ENCODE data around the gene MRAS.

The MRAS gene

GRCh38 chr3:138356730-138357405 lies 8.5 kb downstream of the MRAS start:
- ATAC-seq (ENCODE audit: low read depth) = no peak
- Histone ChIP-seq H3K27me3 (ENCODE audit: insufficient read depth, poor library complexity, severe bottlenecking) (no peaks in the 10 kb centered on the region), H3K36me3 (ENCODE audit: low read depth) (no peaks in the 10 kb centered on the region), H3K4me1 (ENCODE audit: insufficient read depth, poor library complexity, severe bottlenecking) (no peaks in the 10 kb centered on the region), H3K9me3 (ENCODE audit: severe bottlenecking) (no peaks in the 10 kb centered on the region), H3K4me3 (ENCODE audit: severe bottlenecking) (no peak overlapping the region), H3K27ac (ENCODE audit: poor library complexity, severe bottlenecking) (no peak overlapping the region)
- no peak for TF ChIP-seq CTCF (IDR thresholded peaks at IDR 0.05; ENCODE audit: poor library complexity, severe bottlenecking)
- no peak for DNase-seq (ENCODE audit: low spot score)

DNA sequence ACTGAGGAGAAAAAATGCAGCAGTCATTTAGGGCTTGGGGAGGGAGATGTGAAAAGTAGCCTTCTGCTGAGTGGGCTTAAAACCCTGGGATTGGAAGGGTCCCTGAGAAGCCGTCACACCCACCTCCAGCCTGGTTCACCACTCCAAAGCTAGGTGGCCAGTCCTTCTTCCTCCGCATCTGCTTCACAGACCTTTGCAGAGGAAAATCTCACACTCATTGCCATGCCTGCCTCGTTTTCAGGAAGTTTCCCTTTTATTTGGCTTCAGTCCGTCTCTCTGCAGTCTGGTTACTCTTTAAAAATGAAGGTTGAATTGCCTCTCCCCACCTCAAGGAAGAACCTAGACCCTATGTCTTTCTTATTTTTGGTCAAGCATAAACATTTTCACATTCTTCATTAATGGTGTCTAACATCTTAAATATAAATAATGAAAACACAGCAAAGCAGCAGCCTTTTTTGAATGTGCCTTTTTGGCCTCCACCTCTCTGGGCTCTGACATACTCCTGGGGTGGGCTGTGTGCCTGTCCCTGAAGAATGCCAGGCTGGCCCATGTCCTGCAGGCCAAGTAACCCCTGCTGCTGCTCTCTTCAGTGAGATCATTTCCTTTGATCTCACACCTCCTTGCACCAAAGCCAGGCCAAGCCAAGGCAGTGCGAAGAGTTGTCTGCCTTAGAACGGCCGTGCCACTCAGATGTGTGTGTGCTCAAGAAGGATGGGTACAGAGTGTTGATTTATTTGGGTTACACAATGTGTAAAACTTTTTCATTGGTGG lies 11.0 kb downstream of the MRAS start:
- no peaks in the 10 kb centered on the region for H3K4me1 ChIP-seq (ENCODE audit: insufficient read depth, poor library complexity, severe bottlenecking)
- no peak overlapping the region for H3K27ac ChIP-seq (ENCODE audit: poor library complexity, severe bottlenecking)
- ATAC-seq (ENCODE audit: low read depth) (no peak), DNase-seq (ENCODE audit: low spot score) (no peak)
- no peak overlapping the region for H3K4me3 ChIP-seq (ENCODE audit: severe bottlenecking)
- no peaks in the 10 kb centered on the region for H3K27me3 ChIP-seq (ENCODE audit: insufficient read depth, poor library complexity, severe bottlenecking)
- H3K9me3 ChIP-seq (ENCODE audit: severe bottlenecking) = no peaks in the 10 kb centered on the region
- TF ChIP-seq CTCF (IDR thresholded peaks at IDR 0.05; ENCODE audit: poor library complexity, severe bottlenecking) = no peak
- no peaks in the 10 kb centered on the region for H3K36me3 ChIP-seq (ENCODE audit: low read depth)

GRCh38 chr3:138359919-138360868 lies 11.8 kb downstream of the MRAS start:
- DNase-seq (ENCODE audit: low spot score) = no peak
- no peaks in the 10 kb centered on the region for H3K4me1 ChIP-seq (ENCODE audit: insufficient read depth, poor library complexity, severe bottlenecking)
- no peaks in the 10 kb centered on the region for H3K36me3 ChIP-seq (ENCODE audit: low read depth)
- no peak for TF ChIP-seq CTCF (IDR thresholded peaks at IDR 0.05; ENCODE audit: poor library complexity, severe bottlenecking)
- H3K27ac ChIP-seq (ENCODE audit: poor library complexity, severe bottlenecking) = no peak overlapping the region
- ATAC-seq (ENCODE audit: low read depth) = no peak
- no peaks in the 10 kb centered on the region for H3K9me3 ChIP-seq (ENCODE audit: severe bottlenecking)
- no peak overlapping the region for H3K4me3 ChIP-seq (ENCODE audit: severe bottlenecking)
- no peaks in the 10 kb centered on the region for H3K27me3 ChIP-seq (ENCODE audit: insufficient read depth, poor library complexity, severe bottlenecking)

- DNase-seq (ENCODE audit: low spot score) = no peak
- Histone ChIP-seq H3K4me3 (ENCODE audit: severe bottlenecking) (no peak overlapping the region), H3K27ac (ENCODE audit: poor library complexity, severe bottlenecking) (no peak overlapping the region), H3K9me3 (ENCODE audit: severe bottlenecking) (no peaks in the 10 kb centered on the region), H3K4me1 (ENCODE audit: insufficient read depth, poor library complexity, severe bottlenecking) (no peaks in the 10 kb centered on the region), H3K27me3 (ENCODE audit: insufficient read depth, poor library complexity, severe bottlenecking) (no peaks in the 10 kb centered on the region), H3K36me3 (ENCODE audit: low read depth) (no peaks in the 10 kb centered on the region)
- no peak for TF ChIP-seq CTCF (IDR thresholded peaks at IDR 0.05; ENCODE audit: poor library complexity, severe bottlenecking)
- ATAC-seq (ENCODE audit: low read depth) = no peak
These were observed 12.6 kb downstream of the MRAS start for GRCh38 chr3:138360869-138361525.
